ENCODE data around the gene ITPR3. TPM values are rescaled to one million over a fixed set of nuclear protein-coding genes. Genes with fewer than 3 reads are reported as not detected.

Gene ITPR3
- total and polyA plus RNA-seq, 2 of the 13 experiments (the other 11 are each of a cell fraction or from before 2014, with no cell fraction given): 3.8 to 21.4 TPM

GRCh38 chr6:33711140-33712129 lies 90.3 kb downstream of the ITPR3 start, which contains the start of gene UQCC2 (continued):
- TF ChIP-seq, protein P1, sequence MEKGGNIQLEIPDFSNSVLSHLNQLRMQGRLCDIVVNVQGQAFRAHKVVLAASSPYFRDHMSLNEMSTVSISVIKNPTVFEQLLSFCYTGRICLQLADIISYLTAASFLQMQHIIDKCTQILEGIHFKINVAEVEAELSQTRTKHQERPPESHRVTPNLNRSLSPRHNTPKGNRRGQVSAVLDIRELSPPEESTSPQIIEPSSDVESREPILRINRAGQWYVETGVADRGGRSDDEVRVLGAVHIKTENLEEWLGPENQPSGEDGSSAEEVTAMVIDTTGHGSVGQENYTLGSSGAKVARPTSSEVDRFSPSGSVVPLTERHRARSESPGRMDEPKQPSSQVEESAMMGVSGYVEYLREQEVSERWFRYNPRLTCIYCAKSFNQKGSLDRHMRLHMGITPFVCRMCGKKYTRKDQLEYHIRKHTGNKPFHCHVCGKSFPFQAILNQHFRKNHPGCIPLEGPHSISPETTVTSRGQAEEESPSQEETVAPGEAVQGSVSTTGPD (CRISPR knock-in tag; IDR thresholded peaks at IDR 0.05): no peak
- TF ChIP-seq MTF1 (CRISPR knock-in tag; IDR thresholded peaks at IDR 0.05): no peak
- TF ChIP-seq, protein P2, sequence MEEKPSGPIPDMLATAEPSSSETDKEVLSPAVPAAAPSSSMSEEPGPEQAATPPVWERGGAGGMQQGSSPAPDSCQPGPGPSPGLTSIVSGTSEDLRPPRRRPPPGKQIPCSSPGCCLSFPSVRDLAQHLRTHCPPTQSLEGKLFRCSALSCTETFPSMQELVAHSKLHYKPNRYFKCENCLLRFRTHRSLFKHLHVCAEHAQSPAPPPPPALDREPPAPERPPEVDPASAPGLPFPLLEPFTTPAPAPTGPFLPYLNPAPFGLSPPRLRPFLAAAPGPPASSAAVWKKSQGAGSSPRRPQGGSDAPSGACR (CRISPR knock-in tag; IDR thresholded peaks at IDR 0.05): no peak; the same call in 1 of the 2 replicates
- peak; percentile 66 for TF ChIP-seq SPEN (CRISPR knock-in tag; IDR thresholded peaks at IDR 0.05; ENCODE audit: low read depth)
- peak; percentile 36; the same call in 1 of the 2 replicates for TF ChIP-seq ZMYM3 (CRISPR knock-in tag; IDR thresholded peaks at IDR 0.05)
- peak; percentile 76 for TF ChIP-seq ZHX2 (IDR thresholded peaks at IDR 0.05; ENCODE audit: low read depth)
- TF ChIP-seq ZHX2 (CRISPR knock-in tag; IDR thresholded peaks at IDR 0.05; ENCODE audit: borderline replicate concordance): no peak
- no peak for TF ChIP-seq ZBTB42 (CRISPR knock-in tag; IDR thresholded peaks at IDR 0.05)
- no peak for TF ChIP-seq SRSF9 (IDR thresholded peaks at IDR 0.05; ENCODE audit: borderline replicate concordance, insufficient read depth, low read depth, low read length, poor library complexity, severe bottlenecking)
- no peak for TF ChIP-seq SMARCC2 (IDR thresholded peaks at IDR 0.05)
- TF ChIP-seq THYN1 (CRISPR knock-in tag; IDR thresholded peaks at IDR 0.05; ENCODE audit: borderline replicate concordance, low read depth): 0 out of 2 replicates have a peak, but pooled peaks have one; percentile 90
- peak; percentile 32; the same call in 1 of the 2 replicates for TF ChIP-seq FOXO1 (CRISPR knock-in tag; IDR thresholded peaks at IDR 0.05)
- no peak for TF ChIP-seq ZNF550 (CRISPR knock-in tag; IDR thresholded peaks at IDR 0.05; ENCODE audit: borderline replicate concordance)
- TF ChIP-seq, protein P3, sequence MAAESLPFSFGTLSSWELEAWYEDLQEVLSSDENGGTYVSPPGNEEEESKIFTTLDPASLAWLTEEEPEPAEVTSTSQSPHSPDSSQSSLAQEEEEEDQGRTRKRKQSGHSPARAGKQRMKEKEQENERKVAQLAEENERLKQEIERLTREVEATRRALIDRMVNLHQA (CRISPR knock-in tag; IDR thresholded peaks at IDR 0.05): no peak

Data from HepG2 (cell line).